ENCODE results near the gene PIGN.

Gene PIGN

DNA sequence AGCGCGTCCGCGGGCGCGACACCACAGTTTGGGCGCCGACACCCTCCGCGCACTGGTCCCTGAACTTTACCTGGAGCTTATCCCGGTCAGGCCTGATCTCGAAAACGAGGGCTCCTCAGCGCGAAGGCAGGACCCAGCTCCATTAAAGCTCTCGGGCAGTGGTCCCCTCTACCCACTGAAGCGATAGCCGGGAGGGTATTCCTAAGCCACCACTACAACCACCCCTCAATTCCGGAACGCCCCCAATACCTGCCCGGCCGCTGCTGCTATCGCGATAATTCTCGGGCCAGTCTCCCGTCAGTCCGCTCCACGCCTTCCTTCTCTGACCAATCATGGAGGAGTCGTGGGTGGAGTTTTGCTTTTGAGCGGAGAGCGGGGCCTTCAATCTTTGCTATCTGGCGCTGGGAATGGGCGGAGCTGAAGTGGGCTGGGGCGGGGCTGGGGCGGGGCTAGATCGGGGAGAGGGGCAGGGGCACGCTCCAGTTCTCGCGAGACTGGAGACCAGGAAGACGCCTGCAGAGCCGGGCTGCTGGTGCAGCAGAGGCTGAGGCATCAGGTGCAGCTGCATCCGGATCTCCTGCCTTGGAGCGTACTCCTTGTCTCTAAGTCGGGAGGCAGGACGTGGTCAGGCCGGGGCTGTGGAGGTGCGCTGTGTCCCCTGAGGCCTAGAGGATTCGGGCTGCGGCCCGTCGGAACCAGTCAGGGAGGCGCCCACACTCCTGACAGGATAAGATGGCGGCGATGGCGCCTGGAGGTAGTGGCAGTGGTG is at the start of gene PIGN, which contains the start of gene RELCH:
Gene PIGN, minus strand, starts transcription at position 283 of the 769 bp plus-strand sequence. CDS start 25,703 bp downstream, outside the sequence.
Gene RELCH, plus strand, starts transcription at position 482 of the 769 bp plus-strand sequence. Its CDS starts 251 bp downstream, at position 733.
- peak; percentile 83 for DNase-seq

GRCh38 chr18:62236252-62236651 is 49.4 kb upstream of the PIGN start:
- DNase-seq: no peak

DNA sequence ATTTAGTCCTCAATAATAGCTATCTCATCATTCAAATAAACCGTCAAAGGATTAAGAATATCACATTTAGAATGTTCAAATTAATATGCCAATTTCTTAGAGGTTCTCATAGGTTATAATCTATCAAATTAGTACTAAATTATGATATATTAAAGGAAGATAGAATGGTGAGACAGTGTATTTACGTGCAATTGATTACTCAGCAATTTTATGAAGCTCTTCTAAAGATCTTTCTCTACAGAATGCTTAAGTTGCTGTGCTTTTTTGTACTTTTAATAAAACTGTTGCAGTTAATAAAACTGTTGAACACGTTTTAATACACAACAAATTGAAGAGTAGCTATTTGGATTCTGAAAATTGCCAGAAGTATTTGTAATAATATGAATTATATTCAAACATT is 39.2 kb upstream of the PIGN start:
- no peak for DNase-seq

DNA sequence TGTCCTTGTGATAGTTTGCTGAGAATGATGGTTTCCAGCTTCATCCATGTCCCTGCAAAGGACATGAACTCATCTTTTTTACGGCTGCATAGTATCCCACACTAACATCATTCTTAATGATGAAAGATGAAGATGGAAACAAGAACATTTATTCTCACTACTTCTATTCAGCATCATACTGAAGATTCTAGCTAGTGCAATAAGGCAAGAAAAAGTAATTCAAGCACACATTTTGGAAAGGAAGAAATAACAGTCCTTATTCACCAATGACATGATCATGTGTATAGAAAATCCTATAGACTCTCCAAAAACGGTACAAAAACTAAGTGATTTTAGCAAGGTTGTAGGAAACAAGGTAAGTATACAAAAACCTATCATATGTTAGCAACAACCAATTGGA is 37.4 kb upstream of the PIGN start:
- no peak for DNase-seq

- no peak for DNase-seq
Observed at GRCh38 chr18:62214790-62215189, 27.9 kb upstream of the PIGN start.

GRCh38 chr18:62211325-62211828 is 24.5 kb upstream of the PIGN start:
- DNase-seq: no peak

- no peak for DNase-seq
Observed at GRCh38 chr18:62210138-62210537, 23.3 kb upstream of the PIGN start.

GRCh38 chr18:62209046-62209445 is 22.2 kb upstream of the PIGN start:
- no peak for DNase-seq

DNA sequence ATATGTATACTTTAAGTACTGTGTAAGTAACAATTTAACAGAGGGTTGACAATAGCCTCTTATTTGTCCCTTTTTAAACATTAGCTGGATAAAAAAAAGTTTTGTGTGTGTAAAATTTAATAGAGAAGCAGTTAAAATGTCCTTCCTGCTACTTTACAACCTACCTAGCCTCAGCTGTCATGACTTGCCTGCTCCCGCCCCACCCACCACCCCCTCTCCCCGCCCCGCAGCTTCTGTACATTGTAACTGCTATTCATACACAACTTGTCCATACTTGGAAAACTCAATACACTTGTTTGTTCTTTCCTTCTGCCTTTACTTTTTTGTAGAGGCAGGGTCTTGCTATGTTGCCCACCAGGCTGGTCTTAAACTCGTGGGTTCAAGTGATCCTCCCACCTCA is 19.7 kb upstream of the PIGN start:
- no peak for DNase-seq

DNA sequence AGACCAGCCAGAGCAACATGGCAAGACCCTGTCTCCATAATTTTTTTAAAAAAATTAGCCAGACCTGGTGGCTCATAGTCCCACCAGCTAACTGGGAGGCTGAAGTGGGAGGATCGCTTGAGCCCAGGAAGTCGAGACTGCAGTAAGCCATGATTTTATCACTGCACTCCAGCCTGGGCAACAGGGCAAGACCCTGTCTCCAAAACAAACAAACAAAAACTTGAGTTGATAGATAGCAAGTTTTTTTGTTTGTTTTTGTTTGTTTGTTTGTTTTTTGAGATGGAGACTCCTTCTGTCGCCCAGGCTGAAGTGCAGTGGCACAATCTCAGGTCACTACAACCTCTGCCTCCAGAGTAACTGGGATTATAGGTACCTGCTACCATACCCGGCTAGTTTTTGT is 19.0 kb upstream of the PIGN start:
- no peak for DNase-seq

GRCh38 chr18:62201870-62202269 is 15.0 kb upstream of the PIGN start:
- DNase-seq: no peak

DNA sequence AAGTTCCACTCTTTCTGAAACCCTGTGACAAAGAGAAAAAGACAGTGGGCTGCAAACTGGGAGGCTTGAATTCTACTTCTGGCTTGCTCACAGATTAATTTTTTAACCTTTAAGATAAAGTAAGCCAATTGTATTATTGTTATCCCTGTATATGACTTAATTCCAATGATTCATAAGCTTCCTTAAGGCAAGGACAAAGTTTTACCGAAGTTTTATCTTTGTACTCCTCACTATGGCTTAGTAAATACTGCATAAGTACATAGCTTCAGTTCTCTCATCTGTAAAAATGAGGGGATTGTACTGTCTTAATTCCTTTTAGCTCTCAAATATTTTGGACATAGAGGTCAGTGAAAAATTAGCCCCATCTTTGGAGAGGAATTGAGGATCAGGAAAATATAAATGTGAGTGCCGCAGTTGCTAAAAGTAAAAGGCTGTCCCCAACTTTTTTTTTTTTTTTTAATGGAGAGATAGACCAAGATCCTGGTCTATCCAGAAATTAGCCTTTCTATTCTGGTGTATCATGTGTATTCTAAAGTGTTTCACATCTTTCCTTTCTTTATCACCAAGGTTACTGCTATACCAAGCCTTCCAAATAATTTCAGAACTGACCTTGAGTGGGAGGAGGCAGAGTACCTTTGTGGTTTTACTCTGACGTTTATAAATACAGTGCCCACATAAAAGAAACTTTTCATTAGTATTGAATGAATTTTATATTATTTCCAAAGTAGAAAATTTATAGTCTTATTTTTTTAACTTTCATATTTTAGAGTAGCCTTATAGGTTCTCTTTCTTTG is 13.5 kb upstream of the PIGN start:
- DNase-seq: no peak

DNA sequence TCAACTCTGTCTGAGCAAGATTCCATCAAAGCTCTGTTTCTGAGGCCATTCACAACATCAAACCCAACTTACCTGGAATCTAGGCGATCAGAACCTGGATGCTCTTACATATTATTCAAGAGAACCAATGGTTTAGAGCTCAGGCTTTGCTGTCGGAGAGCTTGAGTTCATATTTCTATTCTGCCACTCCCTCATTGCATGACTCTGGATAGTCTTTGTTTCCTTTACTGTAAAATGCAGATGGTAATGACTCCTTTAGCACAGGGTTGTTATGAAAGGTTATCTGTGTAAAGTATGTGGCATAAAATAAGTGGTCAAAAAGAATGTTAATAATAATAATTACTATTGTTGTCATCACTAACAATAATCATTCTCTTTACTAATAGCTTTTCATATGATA is 12.8 kb upstream of the PIGN start:
- DNase-seq: no peak

GRCh38 chr18:62198259-62198658 is 11.4 kb upstream of the PIGN start:
- DNase-seq: no peak

DNA sequence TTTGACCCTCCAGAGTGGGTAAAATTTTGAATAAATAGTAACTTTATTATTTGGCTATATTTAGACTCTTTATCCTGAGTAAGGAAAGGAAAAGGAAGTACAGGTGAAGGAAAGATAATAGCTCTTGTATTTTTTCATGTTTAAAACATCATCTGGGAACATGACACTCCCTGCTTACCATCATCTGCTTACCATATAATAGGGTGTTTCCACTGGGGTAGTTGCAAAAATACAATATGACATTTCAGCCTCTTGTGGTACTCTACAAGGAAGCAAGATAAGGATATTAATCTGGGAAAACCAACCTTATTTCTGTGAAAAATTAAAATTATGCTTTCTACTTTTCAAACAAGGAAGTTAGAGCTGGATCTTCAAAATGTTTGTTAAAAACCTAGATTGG is 10.1 kb upstream of the PIGN start:
- DNase-seq: no peak

GRCh38 chr18:62196079-62196478 is 9.2 kb upstream of the PIGN start:
- DNase-seq: no peak

DNA sequence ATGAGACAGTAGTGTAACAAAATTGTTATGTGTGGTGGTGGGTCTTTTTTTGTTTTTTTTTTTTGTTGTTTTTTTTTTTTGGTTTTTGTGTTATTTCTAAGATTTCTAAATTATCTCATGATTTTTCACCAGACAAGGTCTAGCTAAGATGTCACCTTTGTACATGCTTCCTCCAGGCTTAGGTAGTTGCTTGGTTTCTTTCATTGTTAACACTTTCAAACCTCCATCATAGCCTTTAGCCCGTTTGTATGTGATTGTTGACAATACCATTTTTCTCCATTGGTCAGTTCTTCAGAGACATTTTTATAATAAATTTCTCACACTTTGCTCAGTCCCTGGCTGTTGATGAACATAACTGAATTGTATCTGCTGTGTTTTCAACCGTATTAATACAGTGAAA is 2.4 kb upstream of the PIGN start:
- no peak for DNase-seq

DNA sequence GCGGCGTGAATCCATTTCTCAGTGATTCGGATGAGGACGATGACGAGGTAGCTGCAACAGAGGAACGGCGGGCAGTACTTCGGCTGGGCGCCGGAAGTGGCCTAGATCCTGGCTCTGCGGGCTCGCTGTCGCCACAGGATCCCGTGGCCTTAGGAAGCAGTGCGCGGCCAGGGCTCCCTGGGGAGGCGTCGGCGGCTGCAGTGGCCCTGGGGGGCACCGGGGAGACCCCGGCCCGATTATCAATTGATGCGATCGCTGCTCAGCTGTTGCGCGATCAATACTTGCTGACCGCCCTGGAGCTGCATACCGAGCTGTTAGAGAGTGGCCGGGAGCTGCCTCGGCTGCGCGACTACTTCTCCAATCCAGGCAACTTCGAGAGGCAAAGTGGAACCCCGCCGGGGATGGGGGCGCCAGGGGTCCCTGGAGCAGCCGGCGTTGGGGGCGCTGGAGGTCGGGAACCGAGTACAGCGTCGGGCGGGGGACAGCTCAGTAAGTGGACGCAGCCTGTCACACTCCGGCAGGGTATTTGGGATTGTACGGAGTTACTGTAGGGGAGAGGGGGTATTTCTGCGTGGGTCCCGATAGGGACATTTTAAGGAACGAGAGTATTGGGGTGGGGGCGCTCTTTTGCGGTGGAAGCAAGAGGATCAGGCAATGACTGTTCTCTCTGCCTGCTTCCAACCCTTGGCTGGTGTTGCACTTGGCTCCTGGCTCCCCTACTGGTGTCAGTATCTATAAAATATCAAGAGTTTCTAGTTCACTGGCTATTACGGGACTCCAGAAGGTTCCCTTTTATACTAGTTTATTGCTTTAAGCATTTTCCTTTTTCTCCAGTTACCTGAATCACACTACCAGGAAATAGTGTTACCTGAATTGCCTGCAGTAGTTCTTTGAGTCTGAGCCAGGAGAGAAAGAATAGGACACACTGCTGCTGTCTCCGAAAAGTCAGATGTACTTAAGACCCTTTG is 971 bp upstream of the PIGN start:
- DNase-seq: no peak

DNA sequence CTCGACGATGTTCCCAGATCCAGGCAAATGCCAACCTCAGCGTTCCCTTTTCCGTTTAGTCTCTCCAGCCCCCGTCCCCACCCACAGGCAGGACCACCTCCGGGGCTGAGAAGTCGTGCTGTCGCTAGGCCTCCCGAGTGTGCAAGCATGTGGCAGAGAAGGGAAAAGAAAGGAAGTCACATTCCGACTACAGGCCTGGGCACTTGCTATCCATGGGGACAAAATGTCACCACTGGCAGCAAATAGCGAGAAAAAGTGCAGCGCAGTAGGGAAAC is 420 bp downstream of the PIGN start:
- no peak for DNase-seq

DNA sequence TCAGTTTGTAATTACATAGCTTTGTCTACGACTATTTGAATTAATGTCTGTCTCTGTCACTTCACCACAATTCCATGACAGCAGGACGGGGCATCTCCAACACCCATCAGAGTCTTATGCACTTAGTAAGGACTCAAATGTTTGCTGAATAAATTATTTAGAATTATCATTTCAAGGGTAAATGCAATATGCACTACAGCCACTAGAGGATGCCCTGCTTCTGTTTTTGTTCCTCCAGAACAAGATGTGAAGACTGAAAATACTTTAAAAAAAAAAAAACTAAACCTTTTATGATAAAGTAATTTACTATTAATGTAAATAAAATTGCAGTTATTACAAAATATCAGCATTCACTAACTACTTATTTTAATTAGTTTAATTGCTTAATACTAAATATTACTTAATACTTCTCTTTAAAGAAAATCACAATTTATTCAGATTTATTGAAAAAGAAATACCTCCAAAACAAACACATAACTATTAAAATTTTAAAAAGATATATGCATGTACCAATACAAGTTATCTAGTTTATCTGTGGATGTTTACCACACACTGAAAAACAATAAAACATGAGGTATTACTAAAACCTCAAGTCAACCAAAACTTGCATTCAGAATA is 3.2 kb downstream of the PIGN start:
- DNase-seq: no peak

GRCh38 chr18:62182220-62182619 is 4.6 kb downstream of the PIGN start:
- no peak for DNase-seq

DNA sequence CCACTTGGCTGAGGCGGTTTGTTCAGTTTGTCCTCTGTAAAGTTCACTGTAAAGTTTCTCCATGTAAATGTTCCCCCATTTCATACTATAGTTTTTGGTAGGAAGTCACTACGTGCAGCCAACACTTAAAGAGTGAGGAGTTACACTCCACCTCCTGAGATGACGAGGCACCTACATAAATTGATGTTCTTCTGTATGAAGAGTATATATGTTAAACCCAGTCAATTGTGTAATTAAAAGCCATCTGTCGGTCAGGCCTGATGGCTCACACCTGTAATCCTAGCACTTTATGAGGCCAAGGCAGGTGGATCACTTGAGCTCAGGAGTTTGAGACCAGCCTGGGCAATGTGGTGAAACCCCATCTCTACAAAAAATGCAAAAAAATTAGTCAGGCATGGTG is 7.6 kb downstream of the PIGN start:
- no peak for DNase-seq

DNA sequence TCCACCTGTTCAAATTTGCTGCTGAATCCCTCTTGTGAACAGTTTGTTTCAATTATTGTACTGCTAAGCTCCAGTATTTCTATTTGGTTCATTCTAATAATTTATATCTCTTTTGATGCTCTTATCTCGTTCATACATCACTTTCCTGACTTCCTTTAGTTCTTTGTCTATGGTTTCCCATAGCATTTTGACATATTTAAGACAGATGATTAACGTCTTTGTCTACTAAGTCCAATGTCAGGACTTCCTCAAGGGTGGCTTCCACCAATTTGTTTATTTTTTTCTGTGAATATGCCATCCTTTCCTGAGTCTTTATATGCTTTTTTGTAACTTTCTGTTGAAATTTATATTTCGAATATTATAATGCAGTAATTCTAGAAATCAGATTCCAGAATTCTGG is 9.6 kb downstream of the PIGN start:
- no peak for DNase-seq

Measured in NCI-H2081 treated with DMSO at 0.1 percent for 48 hours (cell line).